WERI-Rb-1 (cell line): ENCODE measurements around the gene STAT6.

Experiments
- DNase-seq: peaks from one replicate; pipeline ENCODE4 v3.0.0-alpha.2; 2020
- H3K27ac ChIP-seq: fragments of 250-450 bp; sonication (Bioruptor Pico); 2 replicates; pipeline ENCODE4 v1.5.1; 2020; ENCODE audit warnings: mild to moderate bottlenecking, moderate library complexity
- H3K27me3 ChIP-seq: fragments of 250-450 bp; sonication (Bioruptor Pico); 2 replicates; pipeline ENCODE4 v1.5.1; 2021; ENCODE audit warnings: mild to moderate bottlenecking, low read depth, moderate library complexity; ENCODE audit not compliant: insufficient read depth, severe bottlenecking
- H3K36me3 ChIP-seq: fragments of 250-450 bp; sonication (Bioruptor Pico); 2 replicates; pipeline ENCODE4 v1.5.1; 2020; ENCODE audit warnings: mild to moderate bottlenecking, moderate library complexity
- H3K4me3 ChIP-seq: 2 replicates; pipeline ENCODE4 v1.5.1; 2011; ENCODE audit warnings: low read depth, mild to moderate bottlenecking, control low read depth, low read length
- H3K9me3 ChIP-seq: fragments of 250-450 bp; sonication (Bioruptor Pico); 2 replicates; pipeline ENCODE4 v1.5.1; 2021; ENCODE audit warnings: mild to moderate bottlenecking, moderate library complexity; ENCODE audit not compliant: severe bottlenecking
- CTCF ChIP-seq: IDR thresholded peaks from 2 replicates; pipeline ENCODE4 v1.5.1; 2011; ENCODE audit warnings: low read depth, mild to moderate bottlenecking, control low read depth, inconsistent platforms, low read length

STAT6 gene

GRCh38 chr12:57109207-57110103 is 1.7 kb downstream of the STAT6 start:
- no peak for DNase-seq
- Histone ChIP-seq H3K4me3 (no peak overlapping the region), H3K27ac (no peak overlapping the region), H3K9me3 (no peaks in the 10 kb centered on the region), H3K27me3 (no peaks in the 10 kb centered on the region), H3K36me3 (no peaks in the 10 kb centered on the region)
- TF ChIP-seq CTCF = no peak

- no peak overlapping the region for H3K4me3 ChIP-seq
- H3K36me3 ChIP-seq = no peaks in the 10 kb centered on the region
- DNase-seq = no peak
- H3K27me3 ChIP-seq = no peaks in the 10 kb centered on the region
- H3K27ac ChIP-seq = no peak overlapping the region
- no peaks in the 10 kb centered on the region for H3K9me3 ChIP-seq
- TF ChIP-seq CTCF = no peak
Observed at GRCh38 chr12:57107456-57108155, 3.6 kb downstream of the STAT6 start.

- Histone ChIP-seq H3K27ac (no peak overlapping the region), H3K36me3 (no peaks in the 10 kb centered on the region), H3K27me3 (no peaks in the 10 kb centered on the region), H3K9me3 (no peaks in the 10 kb centered on the region), H3K4me3 (no peak overlapping the region)
- TF ChIP-seq CTCF = no peak
- DNase-seq = no peak
Observed at GRCh38 chr12:57106021-57106708, 5.0 kb downstream of the STAT6 start.

- H3K4me3 ChIP-seq = no peak overlapping the region
- no peaks in the 10 kb centered on the region for H3K36me3 ChIP-seq
- no peaks in the 10 kb centered on the region for H3K9me3 ChIP-seq
- DNase-seq = no peak
- no peaks in the 10 kb centered on the region for H3K27me3 ChIP-seq
- H3K27ac ChIP-seq = no peak overlapping the region
- no peak for TF ChIP-seq CTCF
Observed at GRCh38 chr12:57105011-57105753, 6.0 kb downstream of the STAT6 start.

- Histone ChIP-seq H3K4me3 (no peak overlapping the region), H3K36me3 (no peaks in the 10 kb centered on the region), H3K9me3 (no peaks in the 10 kb centered on the region), H3K27me3 (no peaks in the 10 kb centered on the region), H3K27ac (no peak overlapping the region)
- DNase-seq = no peak
- TF ChIP-seq CTCF = no peak
Observed at GRCh38 chr12:57104292-57104910, 6.8 kb downstream of the STAT6 start.
